ENCODE measurements around the gene JAM3.
A peak's percentile ranks its signal among the peaks of the same experiment; 100 is the strongest.

JAM3 gene

DNA sequence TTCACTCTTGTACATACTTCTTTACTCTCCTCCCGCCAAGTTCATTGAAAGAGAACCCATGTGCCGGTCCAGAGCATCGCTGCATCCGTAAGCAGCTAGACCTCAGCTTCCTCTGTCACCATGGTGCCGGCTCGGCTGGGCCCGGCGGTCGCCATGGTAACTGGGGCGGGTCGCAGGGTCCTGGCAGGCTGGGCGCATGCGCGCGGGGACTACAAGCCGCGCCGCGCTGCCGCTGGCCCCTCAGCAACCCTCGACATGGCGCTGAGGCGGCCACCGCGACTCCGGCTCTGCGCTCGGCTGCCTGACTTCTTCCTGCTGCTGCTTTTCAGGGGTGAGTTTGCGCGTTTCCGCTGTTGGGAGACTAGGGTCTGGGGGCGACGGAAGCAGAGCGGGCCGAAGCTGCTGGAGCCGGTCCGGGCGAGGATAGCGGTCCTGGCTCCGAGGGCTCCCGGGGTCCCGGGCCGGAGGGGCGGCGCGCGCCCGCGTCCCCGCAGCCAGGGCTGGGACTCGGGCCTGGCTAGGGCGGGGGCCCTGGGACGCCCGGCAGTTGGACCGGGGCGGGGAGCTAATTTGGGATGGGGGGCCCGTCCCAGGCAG lies at the start of gene JAM3:
JAM3 (plus strand) TSS at position 244 of the 597 bp plus-strand sequence; CDS start at position 256, 12 bp downstream.
- peak; percentile 97 for DNase-seq (ENCODE audit: low read depth)

GRCh38 chr11:134019500-134019899 lies 49.4 kb upstream of the JAM3 start:
- DNase-seq (ENCODE audit: low read depth) = no peak

GRCh38 chr11:134020598-134020997 lies 48.3 kb upstream of the JAM3 start:
- DNase-seq (ENCODE audit: low read depth) = no peak

DNA sequence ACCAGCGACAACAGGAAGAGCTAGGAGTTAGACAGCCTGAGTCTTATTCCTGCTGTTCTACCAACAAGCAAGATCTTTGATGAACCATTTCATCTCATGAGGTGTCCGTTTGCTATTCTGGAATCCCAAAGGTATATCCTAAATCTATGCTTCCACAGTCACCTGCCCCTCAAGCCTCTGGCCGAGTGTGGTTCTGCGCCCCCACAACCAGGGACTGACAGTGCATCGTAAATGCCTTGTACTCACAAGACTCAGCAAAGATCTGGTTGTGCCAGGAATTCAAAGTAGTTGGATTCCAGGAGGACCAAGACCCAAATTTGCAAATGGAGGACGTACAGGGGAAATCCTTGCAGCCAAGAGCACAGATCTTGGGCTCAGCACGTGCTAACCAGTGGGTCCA lies 47.5 kb upstream of the JAM3 start:
- DNase-seq (ENCODE audit: low read depth) = no peak

GRCh38 chr11:134022748-134023147 lies 46.1 kb upstream of the JAM3 start:
- DNase-seq (ENCODE audit: low read depth) = no peak

DNA sequence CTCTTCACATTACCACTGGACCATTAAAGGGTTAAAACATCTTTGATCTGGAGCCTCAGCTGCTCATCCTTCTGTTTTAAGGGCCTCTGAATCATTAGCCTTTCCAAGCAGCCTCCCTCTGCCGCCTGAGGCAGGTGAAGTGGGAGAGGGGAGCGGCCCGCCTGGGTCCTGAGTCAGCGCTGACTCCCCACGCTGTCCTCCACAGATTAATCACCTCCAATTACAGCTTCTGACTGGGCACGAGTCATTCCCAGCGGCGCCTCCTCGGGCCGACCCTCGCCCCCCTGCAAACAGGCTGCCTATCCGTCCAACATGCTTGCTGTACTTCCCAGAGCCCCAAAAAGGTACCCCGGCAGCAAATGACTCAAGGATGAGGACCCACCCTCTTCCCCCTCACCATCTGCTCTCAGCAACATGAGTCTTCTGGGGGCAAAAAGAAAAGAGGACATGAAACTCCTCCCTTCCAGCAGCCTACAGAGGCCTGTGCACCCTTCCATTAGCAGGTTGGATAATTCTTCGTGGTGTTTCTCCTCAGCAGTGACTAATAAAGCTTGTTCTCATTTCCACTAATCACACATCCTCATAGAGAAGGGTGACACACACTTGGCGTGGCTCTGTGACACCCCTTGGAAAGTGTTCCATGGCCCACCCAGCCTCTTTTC lies 44.3 kb upstream of the JAM3 start:
- no peak for DNase-seq (ENCODE audit: low read depth)

- DNase-seq (ENCODE audit: low read depth) = no peak
Measured at GRCh38 chr11:134025082-134025429, 43.8 kb upstream of the JAM3 start.

GRCh38 chr11:134026655-134027343 lies 42.1 kb upstream of the JAM3 start:
- DNase-seq (ENCODE audit: low read depth) = no peak

DNA sequence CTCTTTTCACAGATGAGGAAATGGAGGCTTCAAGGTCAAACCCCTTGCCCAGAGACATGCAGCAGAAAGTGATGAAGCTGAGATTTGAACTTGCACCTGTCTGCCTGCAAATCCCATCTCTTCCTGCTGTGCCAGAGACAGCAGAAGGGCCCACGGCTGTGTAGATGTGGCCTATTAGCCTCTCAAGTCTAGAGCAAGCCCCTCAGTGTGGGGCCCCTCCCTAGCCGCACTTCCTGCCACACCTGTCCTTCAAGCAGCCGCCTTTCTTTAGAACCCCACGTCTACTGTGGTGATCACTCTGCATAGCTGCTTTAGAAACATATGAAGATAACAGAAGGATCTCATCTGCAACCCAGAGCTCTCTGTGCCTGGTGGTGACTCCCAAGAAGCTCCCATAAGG lies 41.2 kb upstream of the JAM3 start:
- DNase-seq (ENCODE audit: low read depth) = no peak

DNA sequence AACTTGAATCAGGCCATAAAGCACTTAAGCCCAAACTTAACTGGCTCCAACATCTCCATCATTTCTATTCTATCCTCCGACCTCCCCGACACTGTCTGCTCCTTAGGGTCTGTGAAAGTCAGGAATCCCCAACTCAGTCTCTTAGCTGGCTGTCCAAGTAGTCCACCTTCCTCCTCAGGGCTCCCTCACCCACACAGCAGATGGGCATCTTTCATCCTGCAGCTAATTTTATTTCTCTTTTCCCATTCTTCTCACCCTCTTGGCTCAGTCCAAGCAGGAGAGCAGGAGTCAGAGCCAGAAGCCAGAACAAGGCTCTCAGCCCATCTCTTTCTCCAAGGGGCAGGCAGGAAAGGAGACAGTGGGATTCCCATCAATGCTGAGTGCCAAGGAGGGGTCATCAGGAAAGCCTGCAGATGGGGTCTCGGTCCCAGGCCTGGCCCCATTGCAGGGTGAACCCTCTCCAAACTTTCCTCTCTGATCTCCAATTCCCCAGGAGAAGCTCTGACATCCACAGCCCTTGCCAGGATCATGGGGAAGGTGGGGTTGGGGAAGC lies 40.4 kb upstream of the JAM3 start:
- DNase-seq (ENCODE audit: low read depth) = no peak

GRCh38 chr11:134030853-134031252 lies 38.0 kb upstream of the JAM3 start:
- DNase-seq (ENCODE audit: low read depth) = no peak

GRCh38 chr11:134032043-134032442 lies 36.8 kb upstream of the JAM3 start:
- DNase-seq (ENCODE audit: low read depth) = no peak

GRCh38 chr11:134032501-134033091 lies 36.3 kb upstream of the JAM3 start:
- no peak for DNase-seq (ENCODE audit: low read depth)

DNA sequence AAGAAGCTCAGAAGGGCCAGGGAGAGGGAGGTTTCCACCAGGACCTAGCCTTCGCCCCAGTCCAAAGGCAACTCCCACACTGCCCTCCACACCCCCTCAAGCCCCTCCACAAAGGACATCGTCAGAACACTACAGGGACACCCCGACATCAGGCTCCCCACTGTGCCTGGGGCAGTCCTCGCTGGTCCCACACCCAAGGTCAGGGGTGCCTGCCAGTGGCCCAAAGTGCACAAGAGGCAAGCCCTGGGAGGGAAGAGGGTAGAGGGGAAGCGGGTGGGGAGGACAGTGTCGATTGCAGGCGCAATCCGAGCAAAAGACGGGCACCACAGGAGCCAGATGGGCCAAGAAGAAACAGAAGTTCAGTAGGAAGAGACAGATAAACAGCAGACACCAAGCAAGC lies 35.6 kb upstream of the JAM3 start:
- no peak for DNase-seq (ENCODE audit: low read depth)

DNA sequence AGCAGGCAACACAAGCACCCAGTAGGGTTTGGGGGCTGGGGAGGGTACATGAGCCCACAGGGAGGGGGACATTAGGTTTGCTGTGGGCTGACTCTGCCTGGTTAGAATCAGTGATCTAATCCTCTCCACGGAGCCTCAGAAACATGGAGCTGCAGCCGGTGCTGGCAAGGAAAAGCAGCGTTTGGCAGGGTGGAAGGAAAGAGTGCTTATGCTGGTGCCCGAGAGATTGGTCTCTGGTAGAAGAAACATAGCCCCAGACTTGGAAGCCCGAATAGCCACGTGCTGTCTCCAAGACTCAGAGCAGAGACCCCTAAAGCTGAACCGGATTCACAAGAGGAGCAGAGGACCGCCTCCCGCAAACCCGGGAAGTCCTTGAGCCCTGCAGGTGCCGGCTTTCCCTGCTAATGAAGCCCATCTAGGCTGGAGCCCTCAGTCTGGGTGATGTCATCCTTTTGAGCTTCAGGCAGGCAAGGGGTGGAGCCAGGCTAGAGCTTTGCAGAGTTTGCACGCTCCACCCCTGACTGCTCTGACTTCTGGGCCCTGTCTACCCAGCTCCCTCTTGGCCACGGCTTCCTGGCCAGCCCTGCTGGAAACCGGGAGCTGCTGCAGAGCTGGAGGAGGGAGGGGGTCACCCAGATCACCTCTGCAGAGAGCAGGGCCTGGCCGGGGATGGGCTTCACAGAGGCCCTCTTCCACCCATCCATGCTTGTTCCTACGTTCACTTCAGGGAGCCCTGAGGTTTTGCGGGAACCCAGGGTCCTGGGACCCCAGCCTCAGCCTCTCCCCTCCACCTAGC lies 35.0 kb upstream of the JAM3 start:
- DNase-seq (ENCODE audit: low read depth) = peak; percentile 56

GRCh38 chr11:134034496-134035381 lies 34.1 kb upstream of the JAM3 start:
- no peak for DNase-seq (ENCODE audit: low read depth)

GRCh38 chr11:134036492-134037045 lies 32.3 kb upstream of the JAM3 start:
- DNase-seq (ENCODE audit: low read depth) = no peak

DNA sequence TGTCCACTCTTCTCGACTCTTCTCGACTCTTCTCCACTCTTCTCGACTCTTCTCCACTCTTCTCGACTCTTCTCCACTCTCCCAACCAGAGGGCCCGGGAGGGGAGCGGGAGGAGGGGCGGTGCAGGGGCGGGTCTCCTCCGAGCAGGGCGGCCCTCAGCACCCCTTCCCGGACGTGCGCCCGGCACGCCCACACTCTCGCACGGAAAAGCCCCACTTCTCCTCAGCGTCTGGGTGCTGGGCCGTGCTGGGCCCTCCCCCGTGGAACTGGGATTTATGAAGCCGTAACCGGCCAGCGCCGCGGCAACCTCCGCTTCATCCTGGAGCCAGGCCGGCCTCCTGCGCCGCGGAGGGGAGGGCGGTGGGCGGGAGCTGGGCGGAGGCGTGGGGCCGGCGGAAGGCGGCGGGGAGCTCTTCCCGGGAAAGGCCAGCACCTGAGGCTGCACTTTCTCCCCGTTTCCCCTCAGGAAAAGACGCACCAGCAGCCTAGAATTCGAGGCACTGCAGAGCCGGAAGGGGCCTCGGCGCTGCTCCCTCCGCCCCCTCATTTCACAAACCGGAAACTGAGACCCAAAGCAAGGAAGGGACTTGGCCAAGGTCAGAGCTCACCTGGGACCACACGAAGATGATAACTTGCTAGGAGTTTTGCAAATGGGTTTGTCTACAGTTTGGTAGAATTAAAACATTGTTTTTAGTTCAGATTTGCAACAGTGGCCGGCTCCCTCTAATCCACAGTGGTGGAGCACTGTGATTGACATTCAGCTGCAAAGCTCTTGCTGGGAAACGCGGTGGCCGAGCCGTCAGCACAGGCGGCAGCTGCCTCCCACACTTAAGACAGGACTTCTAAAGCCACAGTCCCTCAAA lies 31.6 kb upstream of the JAM3 start:
- DNase-seq (ENCODE audit: low read depth) = peak; percentile 34

DNA sequence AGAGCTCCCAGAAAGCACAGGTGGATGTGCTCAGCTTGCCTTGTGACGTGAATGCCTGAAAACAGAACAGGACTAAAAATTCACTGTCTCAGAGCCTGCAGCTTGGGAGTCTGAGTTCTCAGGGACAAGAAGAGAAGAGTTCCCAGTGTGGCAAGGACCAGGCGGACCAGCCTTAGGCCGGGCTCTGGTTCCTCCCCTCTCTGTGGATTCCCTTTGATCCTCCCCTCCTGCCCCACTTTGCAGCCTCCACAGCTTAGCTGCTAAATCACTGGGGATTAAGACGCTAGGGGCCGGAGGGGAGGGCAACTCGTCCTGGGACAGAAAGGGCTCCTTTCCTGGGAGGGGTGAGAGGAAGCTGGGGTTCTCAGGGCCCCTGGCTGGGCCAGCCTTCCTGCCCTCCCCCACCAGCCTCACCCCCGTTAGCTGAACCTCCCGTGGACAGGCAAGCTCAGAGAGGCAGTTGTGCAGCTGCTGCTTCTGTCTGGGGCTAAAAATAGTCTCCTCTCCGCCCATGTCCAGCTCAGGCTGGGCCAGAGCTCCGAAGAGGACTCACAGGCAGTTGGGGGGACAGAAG lies 29.9 kb upstream of the JAM3 start:
- no peak for DNase-seq (ENCODE audit: low read depth)

All from stimulated activated CD8-positive, alpha-beta memory T cell treated with anti-CD3 and anti-CD28 coated beads, Interleukin-4, amount 100 ng/mL, for 24 hours (primary cell).